NCI-H345 (cell line): ENCODE measurements around the gene DNASE1L3.
A peak's percentile ranks its signal among the peaks of the same experiment; 100 is the strongest.

Experiments
- DNase-seq: peaks from one replicate; lab custom pipeline; 2025; lab: John Stamatoyannopoulos, UW

DNASE1L3 gene

GRCh38 chr3:58161435-58162398 is 49.1 kb downstream of the DNASE1L3 start:
- no peak for DNase-seq

- no peak for DNase-seq
Observed at GRCh38 chr3:58160399-58160798, 50.4 kb downstream of the DNASE1L3 start.

GRCh38 chr3:58158442-58159153 is 52.2 kb downstream of the DNASE1L3 start:
- DNase-seq = no peak

GRCh38 chr3:58157700-58158099 is 53.1 kb downstream of the DNASE1L3 start:
- DNase-seq = no peak

GRCh38 chr3:58155838-58156237 is 54.9 kb downstream of the DNASE1L3 start:
- DNase-seq = no peak

GRCh38 chr3:58154626-58155449 is 55.9 kb downstream of the DNASE1L3 start:
- DNase-seq = no peak

- no peak for DNase-seq
Observed at GRCh38 chr3:58153371-58153770, 57.4 kb downstream of the DNASE1L3 start.

- DNase-seq = no peak
Observed at GRCh38 chr3:58152225-58153015, 58.4 kb downstream of the DNASE1L3 start.

- no peak for DNase-seq
Observed at GRCh38 chr3:58151637-58152036, 59.1 kb downstream of the DNASE1L3 start.

- no peak for DNase-seq
Observed at GRCh38 chr3:58150810-58151199, 60.0 kb downstream of the DNASE1L3 start.

- no peak for DNase-seq
Observed at GRCh38 chr3:58150130-58150809, 60.5 kb downstream of the DNASE1L3 start.

GRCh38 chr3:58148049-58148448 is 62.7 kb downstream of the DNASE1L3 start:
- DNase-seq = no peak

- DNase-seq = peak; percentile 73
Observed at GRCh38 chr3:58144478-58145325, 66.1 kb downstream of the DNASE1L3 start.

- no peak for DNase-seq
Observed at GRCh38 chr3:58143417-58144055, 67.2 kb downstream of the DNASE1L3 start.
